ENCODE measurements around the gene OSGEP. TPM values are rescaled to one million over a fixed set of nuclear protein-coding genes. Genes with fewer than 3 reads are reported as not detected.

Gene OSGEP
- total RNA-seq, 6 experiments from 2014 or later: 11.2 to 43.8 (median 14.4) TPM

- Histone ChIP-seq H3K27ac (no peak overlapping the region), H3K36me3 (no peaks in the 10 kb centered on the region), H3K4me3 (no peak overlapping the region), H3K4me1 (no peaks in the 10 kb centered on the region), H3K27me3 (no peaks in the 10 kb centered on the region), H3K9me3 (no peaks in the 10 kb centered on the region)
- ATAC-seq (no peak), DNase-seq (no peak)
- 71% methylated on average over 5 of the region's 7 CpGs for WGBS (ENCODE audit: insufficient coverage, low coverage, low lambda C conversion rate, missing lambda C conversion rate)
- intact Hi-C loops (cut with DNase I): loop anchor here in 1 of 2 donors (10.0 kb wide), 1 partner anchor 166 kb away; no protein-coding TSS in a partner anchor
- no peak for TF ChIP-seq POLR2A (IDR thresholded peaks at IDR 0.05)
- TF ChIP-seq, protein P1, sequence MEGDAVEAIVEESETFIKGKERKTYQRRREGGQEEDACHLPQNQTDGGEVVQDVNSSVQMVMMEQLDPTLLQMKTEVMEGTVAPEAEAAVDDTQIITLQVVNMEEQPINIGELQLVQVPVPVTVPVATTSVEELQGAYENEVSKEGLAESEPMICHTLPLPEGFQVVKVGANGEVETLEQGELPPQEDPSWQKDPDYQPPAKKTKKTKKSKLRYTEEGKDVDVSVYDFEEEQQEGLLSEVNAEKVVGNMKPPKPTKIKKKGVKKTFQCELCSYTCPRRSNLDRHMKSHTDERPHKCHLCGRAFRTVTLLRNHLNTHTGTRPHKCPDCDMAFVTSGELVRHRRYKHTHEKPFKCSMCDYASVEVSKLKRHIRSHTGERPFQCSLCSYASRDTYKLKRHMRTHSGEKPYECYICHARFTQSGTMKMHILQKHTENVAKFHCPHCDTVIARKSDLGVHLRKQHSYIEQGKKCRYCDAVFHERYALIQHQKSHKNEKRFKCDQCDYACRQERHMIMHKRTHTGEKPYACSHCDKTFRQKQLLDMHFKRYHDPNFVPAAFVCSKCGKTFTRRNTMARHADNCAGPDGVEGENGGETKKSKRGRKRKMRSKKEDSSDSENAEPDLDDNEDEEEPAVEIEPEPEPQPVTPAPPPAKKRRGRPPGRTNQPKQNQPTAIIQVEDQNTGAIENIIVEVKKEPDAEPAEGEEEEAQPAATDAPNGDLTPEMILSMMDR (IDR thresholded peaks at IDR 0.05): no peak
Measured at GRCh38 chr14:20438664-20439063, 15.9 kb downstream of the OSGEP start.

GRCh38 chr14:20436363-20436755 lies 18.3 kb downstream of the OSGEP start:
- WGBS (ENCODE audit: insufficient coverage, low coverage, low lambda C conversion rate, missing lambda C conversion rate): 75% methylated on average over 2 of the region's 4 CpGs

DNA sequence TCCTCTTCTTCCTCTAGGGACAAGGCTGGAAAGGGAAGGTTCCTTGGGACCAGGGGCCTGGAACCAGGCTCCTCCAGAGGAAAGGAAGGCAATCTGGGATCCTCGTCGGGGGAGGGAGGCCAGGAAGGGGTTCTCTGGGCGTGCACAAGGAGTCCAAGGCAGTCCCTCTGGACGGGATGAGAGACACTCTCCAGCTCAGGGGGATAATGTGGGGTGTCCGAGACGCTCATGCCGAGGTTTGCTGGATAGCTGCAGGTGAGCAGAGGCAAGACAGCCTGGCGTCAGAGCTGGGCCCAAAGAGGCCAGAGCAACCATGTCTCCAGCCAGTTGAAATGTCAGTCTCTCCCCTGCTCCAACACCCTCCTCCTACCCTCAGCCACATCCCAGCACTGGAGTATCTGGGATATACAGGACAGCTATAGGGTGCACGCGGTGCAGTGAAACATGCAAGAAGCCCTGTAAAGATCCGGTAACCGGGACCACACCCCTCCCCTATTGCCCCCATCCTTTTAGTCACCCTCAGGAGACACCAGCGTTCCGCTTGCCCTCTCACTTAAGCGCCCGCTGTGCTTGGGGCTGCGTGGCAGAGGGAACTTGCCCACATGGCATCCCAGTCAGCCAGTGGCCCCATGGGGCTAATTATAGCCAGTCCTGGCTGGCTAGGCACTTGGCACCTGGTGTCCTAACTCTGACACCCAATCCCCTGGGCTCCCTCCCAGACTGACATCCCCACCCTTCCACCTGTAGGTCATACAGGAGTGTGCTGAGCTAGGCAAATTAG lies 18.8 kb downstream of the OSGEP start, which contains the start of gene KLHL33:
TSS of gene KLHL33 (minus strand) at position 585 of the 781 bp plus-strand sequence. CDS start at position 230, 355 bp downstream.
- Histone ChIP-seq H3K9me3 (no peaks in the 10 kb centered on the region), H3K4me1 (no peaks in the 10 kb centered on the region), H3K27me3 (no peaks in the 10 kb centered on the region), H3K4me3 (peak within 1 kb of the TSS in 2 of 3 donors; percentile 4 to 21), H3K27ac (peak within 1 kb of the TSS in 1 of 3 donors; percentile 15), H3K36me3 (no peaks in the 10 kb centered on the region)
- DNase-seq: no peak
- peak in 1 of 4 donors; percentile 13 for ATAC-seq
- no peak for TF ChIP-seq POLR2A (IDR thresholded peaks at IDR 0.05)
- TF ChIP-seq, protein P1 (IDR thresholded peaks at IDR 0.05): no peak
- 62% methylated on average over 8 of the region's 17 CpGs for WGBS (ENCODE audit: insufficient coverage, low coverage, low lambda C conversion rate, missing lambda C conversion rate)
- intact Hi-C loops (cut with DNase I): loop anchor here in 1 of 2 donors (10.0 kb wide), 1 partner anchor 169 kb away; no protein-coding TSS in a partner anchor

More at GRCh38 chr14:20436363-20436755, 18.3 kb downstream of the OSGEP start:
- Histone ChIP-seq H3K9me3 (no peaks in the 10 kb centered on the region), H3K27ac (no peak overlapping the region), H3K4me3 (no peak overlapping the region), H3K36me3 (no peaks in the 10 kb centered on the region), H3K27me3 (no peaks in the 10 kb centered on the region), H3K4me1 (no peaks in the 10 kb centered on the region)
- ATAC-seq: no peak
- intact Hi-C loops (cut with DNase I): loop anchor here in 1 of 2 donors (10.0 kb wide), 1 partner anchor 168 kb away; no protein-coding TSS in a partner anchor
- TF ChIP-seq, protein P1 (IDR thresholded peaks at IDR 0.05): no peak
- no peak for TF ChIP-seq POLR2A (IDR thresholded peaks at IDR 0.05)
- no peak for DNase-seq

- TF ChIP-seq, protein P1 (IDR thresholded peaks at IDR 0.05): no peak
- TF ChIP-seq POLR2A (IDR thresholded peaks at IDR 0.05): no peak
- 14% methylated on average over 13 of the region's 44 CpGs for WGBS (ENCODE audit: insufficient coverage, low coverage, low lambda C conversion rate, missing lambda C conversion rate)
Measured at GRCh38 chr14:20434701-20435581, 19.7 kb downstream of the OSGEP start.

More at GRCh38 chr14:20434701-20435581, 19.7 kb downstream of the OSGEP start:
- Histone ChIP-seq H3K9me3 (no peaks in the 10 kb centered on the region), H3K27me3 (no peaks in the 10 kb centered on the region), H3K27ac (peak overlapping the region in 1 of 3 donors; percentile 15), H3K4me3 (peak overlapping the region in 2 of 3 donors; percentile 4 to 21), H3K36me3 (no peaks in the 10 kb centered on the region), H3K4me1 (no peaks in the 10 kb centered on the region)
- ATAC-seq (peak; percentile 54 to 60 (median 57)), DNase-seq (peak in 1 of 3 donors; percentile 33)
- intact Hi-C loops (cut with DNase I): loop anchor here in 1 of 2 donors (10.0 kb wide), 1 partner anchor 170 kb away; no protein-coding TSS in a partner anchor
